Measurements from ENCODE around the gene STK32B. TPM values are rescaled to one million over a fixed set of nuclear protein-coding genes. Genes with fewer than 3 reads are reported as not detected.

Gene STK32B
- total and polyA plus RNA-seq, 9 of the 15 experiments (the other 6 are each of a cell fraction or from before 2014, with no cell fraction given), result 0.03 to 0.20 (median 0.07) TPM; not detected in 2

DNA sequence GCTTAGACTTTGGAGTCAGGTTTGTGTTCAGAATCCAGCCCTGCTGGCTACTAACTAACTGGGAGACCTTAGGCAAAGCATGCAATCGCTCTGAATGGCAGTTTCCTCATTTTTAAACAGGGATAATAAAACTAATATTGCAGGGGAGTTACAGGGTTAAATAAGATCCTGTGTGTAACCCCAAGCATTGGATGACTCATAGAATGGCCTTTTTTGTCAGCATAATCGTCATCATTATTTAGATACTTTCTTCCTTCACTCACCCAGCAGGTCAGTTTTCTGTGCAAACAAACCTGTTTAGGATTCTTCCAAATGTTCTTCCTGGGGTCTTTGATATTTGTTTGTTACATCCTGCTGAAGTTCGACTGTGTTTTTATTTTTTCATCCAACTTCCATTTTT lies 448.9 kb downstream of the STK32B start (continued):
- no peak for TF ChIP-seq ZNF184 (CRISPR knock-in tag; IDR thresholded peaks at IDR 0.05)

GRCh38 chr4:5503336-5503936 lies 452.2 kb downstream of the STK32B start:
- H3K9me1 ChIP-seq (ENCODE audit: control insufficient read depth, insufficient read depth, low read length), result no peaks in the 10 kb centered on the region
- no peak for ATAC-seq
- H3K79me2 ChIP-seq (ENCODE audit: control insufficient read depth, insufficient read depth, low read length), result no peaks in the 10 kb centered on the region
- intact Hi-C loops (cut with micrococcal nuclease), result no loop called here
- no peaks in the 10 kb centered on the region for H3K9me3 ChIP-seq (replicated peaks; ENCODE audit: control insufficient read depth, insufficient read depth, low read depth, low read length)
- FAIRE-seq, result no peak
- WGBS (ENCODE audit: insufficient coverage, low coverage, missing lambda C conversion rate), result 0% methylated on average over 7 of the region's 7 CpGs
- H3K4me2 ChIP-seq (ENCODE audit: insufficient read depth, low read length), result no peak overlapping the region
- H3K4me3 ChIP-seq, result no peak overlapping the region
- CTCF ChIA-PET (ENCODE audit: low intra/inter-chr PET ratio), result no interaction called here
- no peaks in the 10 kb centered on the region for H4K20me1 ChIP-seq (replicated peaks; ENCODE audit: control insufficient read depth, insufficient read depth, low read length)
- DNase-seq (ENCODE audit: extremely low read depth in 1 of 4, low spot score in 3 of 4), result no peak
- no peak overlapping the region for H3K27ac ChIP-seq (ENCODE audit: extremely low read depth, low read depth, low read length)
- peaks cover 0 to 4% of the 10 kb centered on the region in 2 experiments; a peak in 2 of 5 replicates for H3K27me3 ChIP-seq (ENCODE audit: control insufficient read depth in 2 of 2, insufficient read depth in 2 of 2, low read length in 2 of 2)
- no peaks in the 10 kb centered on the region for H3K36me3 ChIP-seq (ENCODE audit: control insufficient read depth, insufficient read depth, low read length)
- in situ Hi-C loops (cut with MboI), result no loop called here
- POLR2A ChIA-PET, result no interaction called here
- no peaks in the 10 kb centered on the region for H3K4me1 ChIP-seq (replicated peaks in 1 of 2; ENCODE audit: control insufficient read depth in 2 of 2, insufficient read depth in 2 of 2, low read length in 2 of 2)
- H3K9ac ChIP-seq (ENCODE audit: insufficient read depth in 1 of 2, low read depth in 2 of 2, low read length in 2 of 2), result no peak overlapping the region
- H2AFZ ChIP-seq (ENCODE audit: low read depth, low read length), result no peak overlapping the region
- no TSS peak for BruUV-seq (replicated peaks)
- no peak for TF ChIP-seq NKRF (IDR thresholded peaks at IDR 0.05; ENCODE audit: borderline replicate concordance)
- no peak for TF ChIP-seq SMAD1 (IDR thresholded peaks at IDR 0.05; ENCODE audit: low read depth, low read length, partially characterized antibody)
- no peak for TF ChIP-seq MXI1 (IDR thresholded peaks at IDR 0.05; ENCODE audit: low read depth, low read length)
- TF ChIP-seq TRIM24 (IDR thresholded peaks at IDR 0.05), result no peak
- TF ChIP-seq, protein P1, sequence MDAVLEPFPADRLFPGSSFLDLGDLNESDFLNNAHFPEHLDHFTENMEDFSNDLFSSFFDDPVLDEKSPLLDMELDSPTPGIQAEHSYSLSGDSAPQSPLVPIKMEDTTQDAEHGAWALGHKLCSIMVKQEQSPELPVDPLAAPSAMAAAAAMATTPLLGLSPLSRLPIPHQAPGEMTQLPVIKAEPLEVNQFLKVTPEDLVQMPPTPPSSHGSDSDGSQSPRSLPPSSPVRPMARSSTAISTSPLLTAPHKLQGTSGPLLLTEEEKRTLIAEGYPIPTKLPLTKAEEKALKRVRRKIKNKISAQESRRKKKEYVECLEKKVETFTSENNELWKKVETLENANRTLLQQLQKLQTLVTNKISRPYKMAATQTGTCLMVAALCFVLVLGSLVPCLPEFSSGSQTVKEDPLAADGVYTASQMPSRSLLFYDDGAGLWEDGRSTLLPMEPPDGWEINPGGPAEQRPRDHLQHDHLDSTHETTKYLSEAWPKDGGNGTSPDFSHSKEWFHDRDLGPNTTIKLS (IDR thresholded peaks at IDR 0.05; ENCODE audit: borderline replicate concordance, low read depth), result no peak
- no peak for TF ChIP-seq E2F3 (CRISPR knock-in tag; IDR thresholded peaks at IDR 0.05)
- no peak for TF ChIP-seq NCOA6 (IDR thresholded peaks at IDR 0.05)
- no peak for TF ChIP-seq CBX2 (IDR thresholded peaks at IDR 0.05; ENCODE audit: insufficient read depth, low read length, poor library complexity, severe bottlenecking)
- TF ChIP-seq TGIF2 (CRISPR knock-in tag; IDR thresholded peaks at IDR 0.05), result no peak
- no peak for TF ChIP-seq MEF2D (tag; conservative IDR thresholded peaks at IDR 0.05; ENCODE audit: low read depth)
- TF ChIP-seq ELF2 (CRISPR knock-in tag; IDR thresholded peaks at IDR 0.05), result no peak
- TF ChIP-seq MAZ (CRISPR knock-in tag; conservative IDR thresholded peaks at IDR 0.05 in 1 of 2, IDR thresholded peaks at IDR 0.05 in 1 of 2), result no peak
- TF ChIP-seq ZNF197 (CRISPR knock-in tag; IDR thresholded peaks at IDR 0.05; ENCODE audit: low read depth), result no peak
- TF ChIP-seq PHF21A (IDR thresholded peaks at IDR 0.05; ENCODE audit: borderline replicate concordance, low read depth), result no peak
- TF ChIP-seq, protein P2, sequence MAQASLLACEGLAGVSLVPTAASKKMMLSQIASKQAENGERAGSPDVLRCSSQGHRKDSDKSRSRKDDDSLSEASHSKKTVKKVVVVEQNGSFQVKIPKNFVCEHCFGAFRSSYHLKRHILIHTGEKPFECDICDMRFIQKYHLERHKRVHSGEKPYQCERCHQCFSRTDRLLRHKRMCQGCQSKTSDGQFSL (CRISPR knock-in tag; IDR thresholded peaks at IDR 0.05), result no peak
- TF ChIP-seq, protein P2 (tag; IDR thresholded peaks at IDR 0.05), result no peak
- no peak for TF ChIP-seq PCBP1 (IDR thresholded peaks at IDR 0.05; ENCODE audit: low read depth, low read length, poor library complexity, severe bottlenecking)
